GM18505 (cell line): Measurements from ENCODE around the gene SRBD1.
A peak's percentile ranks its signal among the peaks of the same experiment; 100 is the strongest.

ENCODE experiments used
- ATAC-seq: cut with Tn5 transposase; IDR thresholded peaks from one replicate; pipeline ENCODE4 v1.9.1; 2021; ENCODE audit not compliant: unreplicated experiment
- POLR2A ChIP-seq: IDR thresholded peaks from 4 replicates; pipeline ENCODE4 v1.6.1; 2011; ENCODE audit warnings: borderline replicate concordance; ENCODE audit not compliant: insufficient read depth, insufficient read length; ENCODE audit errors: extremely low read depth

Gene SRBD1

DNA sequence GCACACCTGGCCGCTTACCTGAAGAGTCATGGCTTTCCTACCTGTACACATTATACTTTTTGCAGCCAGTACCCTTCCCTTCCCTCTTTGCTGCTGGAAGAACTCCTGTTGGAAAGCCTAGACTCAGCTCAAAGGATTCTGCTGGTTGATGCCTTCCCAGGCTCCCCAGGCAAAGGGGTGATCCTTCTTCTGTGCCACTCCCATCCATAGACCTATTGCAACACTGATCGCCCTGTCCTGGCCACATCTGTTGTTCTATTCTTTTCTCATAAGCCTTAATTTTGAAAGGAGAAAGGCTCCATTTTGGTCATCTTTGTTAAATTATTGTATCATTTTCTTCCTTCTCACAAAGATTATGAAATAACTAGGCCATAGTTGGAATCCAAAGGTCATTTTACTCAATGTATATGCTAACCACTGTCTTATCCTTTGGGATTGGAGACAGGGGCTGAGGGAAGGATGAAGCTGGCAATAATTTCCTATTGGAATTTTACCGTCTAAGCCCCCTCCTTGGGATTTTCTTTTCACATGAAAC is 37.0 kb upstream of the SRBD1 start:
- TF ChIP-seq POLR2A: no peak
- ATAC-seq: no peak

DNA sequence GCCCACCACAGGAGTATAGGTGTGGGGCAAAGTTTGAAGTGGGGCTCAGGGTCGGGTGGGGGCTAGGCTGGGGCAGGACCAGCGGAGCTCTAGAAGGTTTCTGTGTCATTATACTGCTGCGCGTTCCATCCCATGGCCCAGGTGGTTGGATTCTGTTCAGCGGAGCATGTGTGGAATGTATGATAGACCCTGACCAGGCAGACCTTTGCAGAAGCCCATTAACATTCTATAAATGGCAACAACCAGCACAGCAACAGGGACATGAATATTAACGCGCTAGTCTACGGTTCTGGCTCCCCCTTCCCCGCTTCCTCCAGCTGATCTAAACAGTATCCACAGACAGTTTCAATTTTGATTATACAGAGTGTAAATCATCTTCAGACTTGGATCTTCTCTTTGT is 36.3 kb upstream of the SRBD1 start:
- no peak for TF ChIP-seq POLR2A

DNA sequence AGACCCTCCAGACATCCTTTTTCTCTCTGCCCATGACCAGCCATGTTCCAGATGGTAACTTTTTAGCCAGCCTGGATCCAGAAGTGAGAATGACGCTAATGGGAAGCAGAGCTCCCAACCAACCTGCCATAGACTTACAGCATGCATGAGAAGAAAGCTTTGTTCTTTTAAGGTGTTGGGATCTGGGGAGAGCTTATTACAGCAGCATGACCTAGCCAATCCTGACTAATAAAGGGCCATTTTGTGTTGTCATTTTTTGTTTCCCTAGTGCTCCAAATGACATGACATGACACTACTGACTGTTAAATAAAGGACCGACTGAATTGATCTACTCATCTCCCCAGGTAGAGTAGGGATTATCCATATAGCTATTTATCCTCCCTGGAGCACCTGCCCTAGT is 35.2 kb upstream of the SRBD1 start:
- TF ChIP-seq POLR2A: no peak
- ATAC-seq: no peak

More for the DNA sequence above, 36.3 kb upstream of the SRBD1 start:
- no peak for ATAC-seq

DNA sequence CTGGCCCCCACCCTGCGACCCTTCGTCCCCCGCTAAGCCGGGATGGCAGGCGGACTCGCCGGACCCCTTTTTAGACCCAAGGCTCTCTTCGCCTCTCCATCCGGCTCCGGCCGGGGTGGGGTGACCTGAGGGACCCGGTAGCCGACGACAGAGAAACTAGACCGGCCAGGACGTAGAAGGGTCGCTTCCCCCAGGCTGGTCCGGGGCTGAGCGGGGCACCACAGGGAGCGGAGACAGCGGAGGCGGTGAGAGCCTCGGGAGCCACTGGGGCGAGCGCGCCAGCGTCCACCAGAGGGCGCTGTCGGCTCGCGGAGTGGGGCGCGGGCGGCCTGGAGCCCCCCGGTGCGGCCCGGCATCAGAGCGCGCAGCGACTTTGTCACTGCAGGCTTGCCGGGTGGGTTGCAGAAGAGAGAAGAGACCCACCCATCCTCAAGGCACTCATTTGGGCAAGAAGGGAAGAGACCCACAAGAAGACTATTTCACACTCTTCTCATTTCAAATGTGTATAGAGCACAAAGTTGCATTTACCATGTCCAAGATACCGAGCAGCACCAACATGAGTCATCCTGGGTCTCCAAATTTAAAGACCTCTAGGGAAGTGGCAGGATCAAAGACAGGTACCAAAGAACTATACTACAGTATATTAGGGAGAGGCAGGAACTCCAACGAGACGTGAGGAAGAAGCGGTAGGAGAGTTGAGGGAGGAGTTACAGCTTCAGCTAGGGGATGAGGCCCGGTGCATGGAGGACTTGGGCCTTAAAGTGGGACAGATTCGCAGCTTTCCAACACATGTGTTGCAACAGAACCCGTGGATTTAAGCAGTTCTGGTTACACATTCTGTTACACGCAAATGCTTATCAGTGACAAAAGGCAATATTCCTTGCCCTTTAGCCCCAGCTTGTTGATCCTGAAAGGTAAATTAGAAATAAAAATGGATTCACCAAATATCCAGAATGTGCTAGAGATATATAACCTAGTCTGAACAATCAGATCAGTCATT is 32.8 kb upstream of the SRBD1 start:
- ATAC-seq: no peak
- no peak for TF ChIP-seq POLR2A

DNA sequence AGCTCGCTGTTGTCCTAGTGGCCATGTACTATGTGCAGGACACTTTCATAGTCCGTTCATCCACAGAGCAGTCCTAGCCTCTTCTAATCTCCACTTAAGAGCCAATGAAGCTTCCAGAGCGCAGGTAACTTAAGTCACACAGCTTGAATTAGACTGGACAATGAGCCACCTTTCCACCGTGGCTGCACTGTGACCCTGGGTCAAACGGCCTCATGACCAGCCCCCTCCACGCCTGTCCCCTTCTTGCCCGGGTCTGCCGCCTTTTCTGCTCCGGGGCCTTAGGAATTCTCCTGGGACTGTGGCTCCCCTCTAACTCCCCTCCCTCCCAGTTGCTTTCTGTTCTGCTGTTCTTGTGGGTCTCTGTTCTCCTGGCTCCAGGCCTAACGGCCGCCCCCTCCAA is 32.0 kb upstream of the SRBD1 start:
- ATAC-seq: no peak
- no peak for TF ChIP-seq POLR2A

DNA sequence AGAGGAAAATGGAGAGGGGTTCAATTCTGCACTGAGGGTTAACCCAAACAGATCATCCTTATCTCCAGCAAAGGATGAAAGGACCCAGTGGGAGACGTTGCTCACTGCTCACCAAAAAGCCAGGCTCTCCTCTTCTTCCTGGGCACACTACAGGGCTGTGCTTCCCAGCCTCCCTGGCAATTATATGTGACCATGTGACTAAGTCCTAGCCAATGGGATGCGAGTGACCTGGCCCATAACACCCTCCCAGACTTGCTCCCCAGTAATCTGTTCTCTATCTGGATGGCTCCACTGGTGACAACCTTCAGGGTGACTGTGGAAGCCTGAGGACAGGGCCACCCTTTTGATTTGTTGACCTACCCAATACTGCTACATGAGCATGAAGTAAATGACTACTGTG is 29.5 kb upstream of the SRBD1 start:
- no peak for TF ChIP-seq POLR2A
- no peak for ATAC-seq

DNA sequence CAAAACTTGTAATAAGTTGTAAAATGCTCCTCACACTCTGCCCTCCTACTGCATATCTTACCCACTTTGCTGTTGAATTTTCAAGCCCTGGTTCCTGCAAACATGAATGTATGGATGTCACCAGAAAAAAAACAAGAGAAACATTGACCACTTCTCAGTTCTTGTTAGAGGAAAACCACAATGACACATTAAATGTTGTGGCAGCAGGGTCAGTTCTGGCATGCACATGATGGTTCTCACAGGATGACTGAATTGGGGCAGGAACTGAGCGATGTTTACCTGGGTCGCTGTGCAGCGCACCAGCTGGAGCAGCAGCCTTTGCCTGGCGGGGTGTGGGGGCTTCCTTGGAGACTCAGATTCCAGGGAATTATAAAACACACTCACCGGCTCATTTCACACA is 26.4 kb upstream of the SRBD1 start:
- peak; percentile 85 for ATAC-seq
- no peak for TF ChIP-seq POLR2A

DNA sequence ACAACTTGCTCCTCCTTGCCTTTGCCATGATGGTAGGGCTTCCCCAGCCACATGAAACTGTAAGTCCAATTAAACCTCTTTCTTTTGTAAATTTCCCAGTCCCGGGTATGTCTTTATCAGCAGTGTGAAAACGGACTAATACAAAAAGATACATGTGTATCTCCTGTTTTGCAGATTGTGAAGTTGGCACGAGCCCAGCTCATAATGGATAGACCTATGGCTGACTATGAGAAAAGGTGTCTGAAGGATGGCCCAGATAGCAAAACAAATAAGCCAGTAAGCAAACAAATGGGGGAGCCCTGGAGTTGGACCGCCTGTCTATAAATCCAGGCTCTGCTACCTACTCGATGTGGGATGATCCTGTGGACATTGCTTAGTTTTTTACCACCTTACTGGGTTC is 24.9 kb upstream of the SRBD1 start:
- no peak for ATAC-seq
- TF ChIP-seq POLR2A: no peak

DNA sequence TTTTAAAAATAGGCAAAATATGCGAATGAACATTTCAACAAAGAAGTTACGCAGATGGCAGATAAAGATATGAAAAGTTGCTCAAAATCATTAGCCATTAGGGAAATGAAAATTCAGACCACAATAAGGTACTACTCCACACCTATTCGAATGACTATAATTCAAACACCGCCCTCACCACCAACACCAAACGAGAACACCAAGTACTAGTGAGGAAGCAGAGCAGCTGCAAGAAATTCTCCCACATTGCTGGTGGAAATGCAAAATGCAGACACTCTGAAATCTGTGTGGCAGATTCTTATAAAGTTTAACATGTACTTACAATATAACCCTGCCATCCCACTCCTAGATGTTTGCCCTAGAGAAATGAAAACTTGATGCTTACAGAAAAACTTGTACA is 23.2 kb upstream of the SRBD1 start:
- no peak for ATAC-seq
- TF ChIP-seq POLR2A: no peak

DNA sequence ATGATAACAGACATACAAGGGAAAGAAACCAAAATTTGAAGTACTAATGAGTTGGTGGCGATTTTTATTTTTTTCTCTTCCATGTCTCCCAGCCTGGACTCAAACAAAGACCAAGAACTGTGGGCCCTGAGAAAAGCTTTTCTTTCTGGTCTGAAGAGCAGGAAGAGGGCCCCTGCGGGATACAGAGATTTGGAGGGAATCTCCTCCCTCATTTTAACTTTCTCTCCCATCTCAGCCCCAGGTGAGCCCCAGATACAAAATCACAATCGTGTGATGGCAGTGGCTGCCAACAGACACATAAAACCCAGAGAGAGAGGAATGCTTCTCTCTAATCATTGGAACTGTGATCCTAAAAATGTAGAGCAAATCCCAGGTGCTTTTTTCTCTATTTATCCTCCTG is 20.9 kb upstream of the SRBD1 start:
- no peak for TF ChIP-seq POLR2A
- ATAC-seq: no peak

DNA sequence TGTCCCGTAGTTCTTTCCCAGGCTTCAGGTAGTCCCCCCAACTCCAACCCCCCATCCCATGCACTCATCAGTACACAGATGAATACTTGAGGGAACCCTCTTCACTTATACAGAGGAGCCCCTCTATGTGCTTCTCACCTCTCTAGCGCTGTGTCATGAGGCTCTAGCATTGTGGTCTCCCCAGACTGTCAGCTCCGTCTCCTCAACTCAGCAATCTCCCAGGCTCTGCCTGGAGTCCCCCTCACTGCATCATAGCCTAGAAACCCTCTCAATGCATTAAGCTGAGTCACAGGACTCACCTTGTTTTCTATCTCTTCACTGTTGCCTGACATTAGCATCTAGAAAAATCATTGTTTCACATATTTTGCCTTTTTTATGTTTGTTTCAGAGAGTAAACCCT is 20.3 kb upstream of the SRBD1 start:
- no peak for ATAC-seq
- TF ChIP-seq POLR2A: no peak

DNA sequence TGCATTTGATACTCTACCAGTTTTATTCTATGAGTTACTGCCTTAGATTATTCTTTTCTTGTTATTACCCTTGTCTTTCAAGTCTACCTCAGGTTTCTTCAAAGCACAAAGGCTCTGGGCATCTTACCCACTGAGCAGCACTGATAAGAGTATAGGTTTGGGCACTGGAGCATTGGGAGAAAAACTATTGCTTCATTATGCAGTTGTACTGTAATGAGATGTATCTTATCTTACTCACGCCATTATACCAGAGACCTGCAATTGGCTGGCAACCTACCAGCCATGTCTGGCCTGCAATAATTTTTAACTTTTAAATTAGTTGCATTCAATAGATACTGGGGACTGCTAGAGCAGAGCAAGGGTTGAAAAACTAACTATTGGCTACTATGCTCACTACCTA is 18.9 kb upstream of the SRBD1 start:
- no peak for ATAC-seq
- TF ChIP-seq POLR2A: no peak

DNA sequence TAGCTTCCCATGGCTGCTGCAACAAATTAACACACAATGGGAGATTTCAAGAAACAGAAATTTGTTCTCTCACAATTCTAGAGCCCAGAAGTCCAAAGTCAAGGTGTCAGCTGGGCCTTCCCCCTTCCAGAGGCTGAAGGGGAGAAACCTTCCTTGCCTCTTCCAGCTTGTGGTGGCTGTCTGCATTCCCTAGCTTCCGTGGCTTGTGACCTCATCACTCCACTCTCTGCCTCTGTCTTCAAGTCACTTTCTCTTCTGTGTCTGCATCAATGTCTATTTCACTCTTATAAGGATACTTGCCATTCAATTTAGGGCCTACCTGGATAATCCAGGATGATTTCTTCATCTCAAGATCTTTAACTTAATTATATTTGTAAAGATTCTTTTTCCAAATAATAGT is 16.8 kb upstream of the SRBD1 start:
- no peak for ATAC-seq
- TF ChIP-seq POLR2A: no peak

DNA sequence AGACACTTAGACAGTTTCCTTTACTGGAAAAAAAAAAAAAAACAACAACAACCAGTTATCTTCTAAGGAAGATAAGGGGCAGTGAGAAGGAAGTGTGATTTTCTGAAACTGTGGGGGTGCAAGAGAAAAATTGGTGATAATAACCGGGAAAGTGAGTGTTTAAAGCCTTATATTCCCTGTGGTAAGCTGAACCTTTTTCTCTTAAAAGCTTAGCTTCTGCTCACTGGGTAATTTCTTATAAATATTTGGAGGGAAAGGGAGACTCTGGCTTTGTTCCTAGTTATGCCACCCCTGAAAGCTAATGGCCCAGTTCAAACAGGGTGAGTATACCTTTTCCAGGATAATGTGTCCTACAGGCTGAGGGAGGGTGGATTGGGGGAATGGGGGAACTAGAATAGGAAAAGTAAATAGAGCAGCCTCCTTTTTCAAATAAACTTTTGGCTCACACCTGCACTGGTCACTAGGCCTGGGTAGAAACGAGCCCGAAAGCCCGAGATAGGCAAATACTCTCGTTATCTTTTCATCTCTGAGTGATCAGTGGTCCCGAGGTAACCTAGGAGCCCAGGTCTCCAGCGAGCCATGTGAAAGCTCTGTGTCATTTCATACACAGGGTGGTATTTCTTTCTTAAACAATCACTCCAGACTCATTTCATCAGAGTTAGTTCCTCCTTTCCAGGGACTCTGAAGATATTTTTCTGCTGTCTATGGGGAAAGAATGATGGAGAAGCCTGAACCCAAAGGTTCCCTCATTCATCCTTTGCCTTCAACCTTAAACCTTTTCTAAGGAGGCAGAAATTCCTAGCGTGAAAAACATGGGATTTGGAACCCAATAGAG is 15.5 kb upstream of the SRBD1 start:
- no peak for ATAC-seq
- TF ChIP-seq POLR2A: no peak

DNA sequence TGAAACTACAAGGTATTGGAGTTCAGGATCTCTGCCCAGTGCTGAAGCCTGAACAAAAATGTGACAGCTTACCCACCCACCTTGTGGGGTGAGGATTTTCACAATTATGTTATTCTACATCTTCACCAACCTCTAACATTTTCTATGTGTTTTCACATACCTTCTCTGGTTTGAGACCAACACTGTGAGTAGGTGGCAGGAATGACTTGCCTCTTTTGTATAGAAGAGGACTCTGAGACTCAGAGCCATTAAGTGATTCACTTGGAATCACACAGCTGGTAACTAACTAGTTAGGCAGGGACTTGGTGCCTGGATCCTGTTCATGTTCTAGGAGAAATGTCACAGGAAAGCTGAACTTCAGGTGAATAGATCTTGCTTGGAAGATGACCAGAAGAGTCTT is 14.8 kb upstream of the SRBD1 start:
- TF ChIP-seq POLR2A: no peak
- ATAC-seq: no peak
